Esophagus squamous epithelium (tissue), 4 donors: ENCODE measurements around the gene SHISAL1.

Experiments
- CTCF ChIP-seq, 6 experiments: fragments of 450-650 bp in 4 of 6; fragments of 200-600 bp in 2 of 6; sonication (generic) in 2 of 6; IDR thresholded peaks; one replicate each; pipeline ENCODE4 v1.5.1; 2016 to 2019; ENCODE audit warnings: antibody characterized with exemption in 6 of 6, mild to moderate bottlenecking in 4 of 6, moderate library complexity in 4 of 6
- POLR2A ChIP-seq, 4 donors: fragments of 450-650 bp; IDR thresholded peaks; one replicate each; pipeline ENCODE4 v1.6.1; 2017; ENCODE audit warnings: antibody characterized with exemption in 4 of 4, mild to moderate bottlenecking in 4 of 4, moderate library complexity in 3 of 4

- TF ChIP-seq CTCF (IDR thresholded peaks at IDR 0.05) = no peak
- TF ChIP-seq POLR2A (IDR thresholded peaks at IDR 0.05) = no peak
Observed at GRCh38 chr22:44360306-44360667, 47.5 kb upstream of the SHISAL1 start.
